IMR-90 (cell line): ENCODE results near the gene NPHP4. TPM values are rescaled to one million over a fixed set of nuclear protein-coding genes. Genes with fewer than 3 reads are reported as not detected.

ENCODE experiments used
- ATAC-seq: fragments of 200-7000 bp; cut with Tn5 transposase; 2 replicates; pipeline ENCODE4 v1.9.1; 2020; ENCODE audit warnings: low read depth, mild to moderate bottlenecking, moderate library complexity
- BruUV-seq: library from RNA; stranded (reverse); fragments of 400-500 nt; replicated peaks from 2 replicates; lab custom pipeline; 2021; lab: Mats Ljungman, UMichigan
- CTCF ChIA-PET: fragments of 300-600 bp; formaldehyde crosslinking; extraction: SDS; loops from one replicate; lab custom pipeline; 2021; ENCODE audit warnings: antibody characterized with exemption; lab: Yijun Ruan, JAX
- POLR2A ChIA-PET: fragments of 300-600 bp; sonication (Branson Sonifier 250); formaldehyde crosslinking; loops from one replicate; lab custom pipeline; 2022; ENCODE audit warnings: antibody characterized with exemption; ENCODE audit not compliant: unreplicated experiment; lab: Charles Lee
- DNase-seq: peaks from one replicate; pipeline ENCODE4 v3.0.0; 2013
- H2AFZ ChIP-seq: replicated peaks from 2 replicates; pipeline ENCODE3; 2013; ENCODE audit warnings: low read length, mild to moderate bottlenecking; ENCODE audit not compliant: poor library complexity
- H2AK5ac ChIP-seq: 2 replicates; pipeline ENCODE4 v1.6.1; 2013; ENCODE audit warnings: low read depth, low read length, inconsistent platforms
- H2AK9ac ChIP-seq: replicated peaks from 2 replicates; pipeline ENCODE3; 2013; ENCODE audit warnings: mild to moderate bottlenecking, low read depth, low read length, moderate library complexity; ENCODE audit not compliant: poor library complexity
- H2BK120ac ChIP-seq: 2 replicates; pipeline ENCODE4 v1.6.1; 2013; ENCODE audit warnings: low read depth, low read length, inconsistent platforms
- H2BK15ac ChIP-seq: 3 replicates; pipeline ENCODE4 v1.6.1; 2013; ENCODE audit warnings: low read depth, low read length, inconsistent platforms
- H2BK20ac ChIP-seq: 2 replicates; pipeline ENCODE4 v1.6.1; 2013; ENCODE audit warnings: low read depth, mild to moderate bottlenecking, inconsistent platforms, low read length, moderate library complexity
- H2BK5ac ChIP-seq: 2 replicates; pipeline ENCODE4 v1.6.1; 2013; ENCODE audit warnings: mild to moderate bottlenecking, low read depth, low read length, inconsistent platforms; ENCODE audit not compliant: poor library complexity, severe bottlenecking
- H3K14ac ChIP-seq: replicated peaks from 2 replicates; pipeline ENCODE4 v1.6.1; 2013; ENCODE audit warnings: low read depth, low read length, inconsistent platforms
- H3K18ac ChIP-seq: 2 replicates; pipeline ENCODE4 v1.6.1; 2013; ENCODE audit warnings: low read depth, low read length, control low read depth
- H3K23ac ChIP-seq: 2 replicates; pipeline ENCODE4 v1.6.1; 2013; ENCODE audit warnings: low read depth, low read length, inconsistent platforms
- H3K27ac ChIP-seq: 2 replicates; pipeline ENCODE4 v1.5.1; 2013; ENCODE audit warnings: mild to moderate bottlenecking, control low read depth, low read length; ENCODE audit not compliant: insufficient read depth
- H3K27me3 ChIP-seq: 2 replicates; pipeline ENCODE4 v1.6.1; 2013; ENCODE audit warnings: low read length; ENCODE audit not compliant: control insufficient read depth, insufficient read depth
- H3K36me3 ChIP-seq: 2 replicates; pipeline ENCODE4 v1.6.1; 2013; ENCODE audit warnings: low read length, mixed read lengths; ENCODE audit not compliant: control insufficient read depth, insufficient read depth
- H3K4ac ChIP-seq: 2 replicates; pipeline ENCODE4 v1.6.1; 2013; ENCODE audit warnings: low read depth, low read length, inconsistent platforms
- H3K4me1 ChIP-seq: 2 replicates; pipeline ENCODE4 v1.6.1; 2013; ENCODE audit warnings: low read length, mixed read lengths; ENCODE audit not compliant: control insufficient read depth, insufficient read depth
- H3K4me2 ChIP-seq: 2 replicates; pipeline ENCODE4 v1.6.1; 2013; ENCODE audit warnings: low read depth, mild to moderate bottlenecking, control low read depth, low read length, moderate library complexity
- H3K4me3 ChIP-seq: 2 replicates; pipeline ENCODE4 v1.5.1; 2013; ENCODE audit warnings: low read depth, mild to moderate bottlenecking, control low read depth, low read length, moderate library complexity; ENCODE audit not compliant: insufficient read depth
- H3K56ac ChIP-seq: 2 replicates; pipeline ENCODE4 v1.6.1; 2013; ENCODE audit warnings: low read length, inconsistent platforms; ENCODE audit not compliant: insufficient read depth; ENCODE audit errors: extremely low read depth
- H3K79me1 ChIP-seq, 2 experiments: 2 replicates each; pipeline ENCODE4 v1.6.1; 2013; ENCODE audit warnings: low read length in 2 of 2, inconsistent platforms in 1 of 2, low read depth in 1 of 2
- H3K9ac ChIP-seq: 2 replicates; pipeline ENCODE4 v1.6.1; 2013; ENCODE audit warnings: low read depth, low read length, control low read depth
- H3K9me1 ChIP-seq: 2 replicates; pipeline ENCODE4 v1.6.1; 2013; ENCODE audit warnings: low read length, inconsistent platforms; ENCODE audit not compliant: insufficient read depth
- H3K9me3 ChIP-seq: 2 replicates; pipeline ENCODE4 v1.6.1; 2013; ENCODE audit warnings: low read length; ENCODE audit not compliant: control insufficient read depth, insufficient read depth
- H4K20me1 ChIP-seq: 2 replicates; pipeline ENCODE4 v1.6.1; 2013; ENCODE audit warnings: low read length, inconsistent platforms; ENCODE audit not compliant: insufficient read depth
- H4K5ac ChIP-seq: 2 replicates; pipeline ENCODE4 v1.6.1; 2013; ENCODE audit warnings: mild to moderate bottlenecking, low read depth, low read length, control low read depth
- H4K8ac ChIP-seq, 2 experiments: 2 replicates each; pipeline ENCODE4 v1.6.1; 2013; ENCODE audit warnings: low read depth in 2 of 2, low read length in 2 of 2, control low read depth in 1 of 2, inconsistent platforms in 1 of 2
- H4K91ac ChIP-seq: 2 replicates; pipeline ENCODE4 v1.6.1; 2013; ENCODE audit warnings: low read depth, low read length, inconsistent platforms; ENCODE audit not compliant: insufficient read depth
- BHLHE40 ChIP-seq: fragments of 150-350 bp; IDR thresholded peaks from 2 replicates; pipeline ENCODE4 v1.6.1; 2016; ENCODE audit warnings: mild to moderate bottlenecking, low read depth, low read length
- CEBPB ChIP-seq: IDR thresholded peaks from 2 replicates; pipeline ENCODE4 v1.6.1; 2012; ENCODE audit warnings: low read depth, low read length, improper control_type of control experiment
- CHD1 ChIP-seq: IDR thresholded peaks from 2 replicates; pipeline ENCODE4 v1.6.1; 2012; ENCODE audit warnings: low read depth, low read length, improper control_type of control experiment
- ELK1 ChIP-seq: fragments of 150-350 bp; IDR thresholded peaks from 2 replicates; pipeline ENCODE4 v1.6.1; 2016; ENCODE audit warnings: low read depth, mild to moderate bottlenecking, low read length, moderate library complexity, borderline replicate concordance
- FOS ChIP-seq: fragments of 150-350 bp; IDR thresholded peaks from 2 replicates; pipeline ENCODE4 v1.6.1; 2016; ENCODE audit warnings: low read depth, low read length
- MAZ ChIP-seq: IDR thresholded peaks from 2 replicates; pipeline ENCODE4 v1.6.1; 2012; ENCODE audit warnings: low read depth, mild to moderate bottlenecking, low read length, improper control_type of control experiment, moderate library complexity, borderline replicate concordance
- POLR2A ChIP-seq: IDR thresholded peaks from 2 replicates; pipeline ENCODE4 v1.6.1; 2012; ENCODE audit warnings: mild to moderate bottlenecking, low read depth, low read length
- RAD21 ChIP-seq: IDR thresholded peaks from 2 replicates; pipeline ENCODE4 v1.6.1; 2012; ENCODE audit warnings: low read length, improper control_type of control experiment
- USF2 ChIP-seq: fragments of 150-350 bp; IDR thresholded peaks from 2 replicates; pipeline ENCODE4 v1.6.1; 2017; ENCODE audit warnings: mild to moderate bottlenecking, antibody characterized with exemption, low read length, low read depth
- WGBS, 2 experiments: methylation state at CpG; one replicate each; pipeline versions ENCODE4 v1.1.5 to v1.1.7; 2013; ENCODE audit warnings: missing lambda C conversion rate in 2 of 2; ENCODE audit not compliant: insufficient read length in 1 of 2; ENCODE audit errors: extremely low coverage in 2 of 2; 5-methylcytosine and 5-hydroxymethylcytosine counted together
- dilution Hi-C: fragments of 300-500 bp; cut with HindIII; formaldehyde crosslinking; loops from one replicate; pipeline ENCODE4 v1.14.3; 2018; ENCODE audit warnings: low sequenced_read_pairs; ENCODE audit not compliant: unreplicated experiment
- in situ Hi-C: fragments of 300-500 bp; cut with MboI; formaldehyde crosslinking; loops from 3 replicates; pipeline ENCODE4 v1.14.3; 2019; ENCODE audit warnings: low sequenced_read_pairs, inconsistent platforms, mixed read lengths
- intact Hi-C: fragments of 100-400 bp; cut with micrococcal nuclease; formaldehyde crosslinking; loops from 2 replicates; pipeline ENCODE4 v1.10.0; 2022
- polyA plus RNA-seq, 3 experiments: library from polyadenylated mRNA; depleted of rRNA; stranded (reverse); fragments of >200 nt; gene quantifications; 2 replicates each; pipeline ENCODE4 v1.2.3, GENCODE V29; 2012; ENCODE audit warnings: low replicate concordance in 1 of 3
- total RNA-seq: library from RNA; depleted of rRNA; stranded (reverse); fragments of >200 nt; gene quantifications from 2 replicates; pipeline ENCODE4 v1.2.3, GENCODE V29; 2012

The NPHP4 gene
- total and polyA plus RNA-seq, 2 of the 4 experiments (the other 2 are of a cell fraction), result 2.0 to 5.5 TPM

- dilution Hi-C loops (no loop called here), in situ Hi-C loops (no loop called here), intact Hi-C loops (no loop called here)
- Histone ChIP-seq H4K8ac (no peak overlapping the region), H2AFZ (no peak overlapping the region), H2BK5ac (no peak overlapping the region), H3K4ac (no peak overlapping the region), H3K9me1 (no peaks in the 10 kb centered on the region), H3K9me3 (no peaks in the 10 kb centered on the region), H3K4me2 (no peak overlapping the region), H3K18ac (no peak overlapping the region), H4K20me1 (no peaks in the 10 kb centered on the region), H4K5ac (no peak overlapping the region), H3K14ac (no peak overlapping the region), H3K56ac (no peak overlapping the region), H2BK120ac (no peak overlapping the region), H3K4me3 (no peak overlapping the region), H2BK20ac (no peak overlapping the region), H2AK9ac (no peak overlapping the region), H3K4me1 (peaks cover 2% of the 10 kb centered on the region; the same call in 1 of the 2 replicates), H4K91ac (no peak overlapping the region), H3K27me3 (no peaks in the 10 kb centered on the region), H2BK15ac (no peak overlapping the region), H3K36me3 (no peaks in the 10 kb centered on the region), H2AK5ac (no peak overlapping the region), H3K79me1 (no peaks in the 10 kb centered on the region), H3K9ac (no peak overlapping the region), H3K27ac (no peak overlapping the region), H3K23ac (no peak overlapping the region)
- ChIA-PET POLR2A (interaction anchor here (0.7 kb wide), 1 partner anchor 8 kb away, joined by 6 read pairs; no protein-coding TSS in a partner anchor), CTCF (interaction anchor here (0.5 kb wide), 1 partner anchor 362 kb away, joined by 5 read pairs; no protein-coding TSS in a partner anchor)
- WGBS, 2 experiments, result 80% methylated on average over 2 of the region's 6 CpGs; no CpG with 5 or more reads in 1 of the 2 experiments
- TF ChIP-seq FOS (no peak), POLR2A (no peak), MAZ (no peak), BHLHE40 (no peak), ELK1 (no peak), RAD21 (no peak), CEBPB (no peak), USF2 (no peak), CHD1 (no peak)
- BruUV-seq, result no TSS peak
- ATAC-seq (no peak), DNase-seq (no peak)
Observed at GRCh38 chr1:6008696-6009095, 16.5 kb upstream of the NPHP4 start.
